SK-N-SH (cell line): ENCODE data around the gene EPHA6. TPM values are rescaled to one million over a fixed set of nuclear protein-coding genes. Genes with fewer than 3 reads are reported as not detected.

Experiments used
- CTCF ChIA-PET: fragments of 300-600, 350-600 bp; formaldehyde crosslinking; extraction: SDS; loops from one replicate; lab custom pipeline; 2021; lab: Yijun Ruan, JAX
- POLR2A ChIA-PET: fragments of 350-600 bp; sonication (Branson Sonifier 250); formaldehyde crosslinking; extraction: SDS; loops from one replicate; lab custom pipeline; 2020; ENCODE audit warnings: antibody characterized with exemption, inconsistent platforms; lab: Yijun Ruan, JAX
- DNase-seq: peaks from one replicate; pipeline ENCODE4 v3.0.0; 2012
- H2AFZ ChIP-seq: fragments of 200-600 bp; sonication (generic); 2 replicates; pipeline ENCODE4 v1.8.1; 2016; ENCODE audit warnings: antibody characterized with exemption, mild to moderate bottlenecking, low read depth
- H3F3A ChIP-seq: fragments of 200-600 bp; sonication (generic); replicated peaks from 2 replicates; pipeline ENCODE3; 2016; ENCODE audit warnings: antibody characterized with exemption, mild to moderate bottlenecking; ENCODE audit not compliant: insufficient read depth
- H3K27ac ChIP-seq, 2 experiments: fragments of 200-500 bp in 1 of 2; fragments of 200-600 bp in 1 of 2; sonication (Bioruptor generic) in 1 of 2; sonication (generic), shearing (Covaris generic) in 1 of 2; 2 replicates each; pipeline versions ENCODE4 v1.5.1 to v1.6.1; 2014 to 2016; ENCODE audit warnings: low read depth in 2 of 2, inconsistent platforms in 1 of 2, low read length in 1 of 2, mild to moderate bottlenecking in 1 of 2, mixed read lengths in 1 of 2
- H3K27me3 ChIP-seq: fragments of 200-600 bp; sonication (generic), shearing (Covaris generic); 2 replicates; pipeline ENCODE4 v1.6.1; 2016; ENCODE audit warnings: mixed run types; ENCODE audit not compliant: insufficient read depth
- H3K36me3 ChIP-seq, 2 experiments: fragments of 200-500 bp in 1 of 2; fragments of 200-600 bp in 1 of 2; sonication (Bioruptor generic) in 1 of 2; sonication (generic) in 1 of 2; replicated peaks in 1 of 2; 2 replicates each; pipeline versions ENCODE3 to v1.5.1; 2014 to 2016; ENCODE audit warnings: low read length in 1 of 2, mild to moderate bottlenecking in 1 of 2; ENCODE audit not compliant: insufficient read depth in 2 of 2, control insufficient read depth in 1 of 2
- H3K4me1 ChIP-seq, 2 experiments: fragments of 200-500 bp in 1 of 2; fragments of 200-600 bp in 1 of 2; sonication (Bioruptor generic) in 1 of 2; sonication (generic), shearing (Covaris generic) in 1 of 2; 2 replicates each; pipeline versions ENCODE4 v1.5.1 to v1.6.1; 2014 to 2016; ENCODE audit warnings: low read depth in 1 of 2, low read length in 1 of 2, mixed run types in 1 of 2; ENCODE audit not compliant: insufficient read depth in 2 of 2, control insufficient read depth in 1 of 2
- H3K4me2 ChIP-seq: fragments of 200-600 bp; sonication (generic), shearing (Covaris generic); 2 replicates; pipeline ENCODE4 v1.6.1; 2017; ENCODE audit warnings: mixed run types
- H3K4me3 ChIP-seq, 2 experiments: fragments of 200-500 bp in 1 of 2; fragments of 200-600 bp in 1 of 2; sonication (Bioruptor generic) in 1 of 2; sonication (generic), shearing (Covaris generic) in 1 of 2; 2 replicates each; pipeline versions ENCODE4 v1.5.1 to v1.8.1; 2014 to 2016; ENCODE audit warnings: low read depth in 2 of 2, inconsistent platforms in 1 of 2, low read length in 1 of 2, mild to moderate bottlenecking in 1 of 2, mixed read lengths in 1 of 2, moderate library complexity in 1 of 2
- H3K79me2 ChIP-seq: fragments of 200-600 bp; sonication (generic); 2 replicates; pipeline ENCODE4 v1.8.1; 2017; ENCODE audit warnings: mild to moderate bottlenecking; ENCODE audit not compliant: insufficient read depth
- H3K9ac ChIP-seq: fragments of 200-600 bp; sonication (generic); 2 replicates; pipeline ENCODE4 v1.6.1; 2017; ENCODE audit warnings: mixed run types
- H3K9me2 ChIP-seq: fragments of 200-600 bp; sonication (generic); 2 replicates; pipeline ENCODE4 v1.6.1; 2017; ENCODE audit warnings: mixed run types
- H3K9me3 ChIP-seq: fragments of 200-600 bp; sonication (generic); 2 replicates; pipeline ENCODE4 v1.6.1; 2017; ENCODE audit warnings: mixed run types, mild to moderate bottlenecking, moderate library complexity
- H4K20me1 ChIP-seq: fragments of 200-600 bp; sonication (generic); 2 replicates; pipeline ENCODE4 v1.6.1; 2017; ENCODE audit warnings: mild to moderate bottlenecking, mixed run types; ENCODE audit not compliant: insufficient read depth
- ELF1 ChIP-seq: IDR thresholded peaks from 2 replicates; pipeline ENCODE4 v1.4.0; 2012
- EP300 ChIP-seq, 2 experiments: IDR thresholded peaks; 2 replicates each; pipeline versions ENCODE4 v1.4.0 to v1.6.1; 2012; ENCODE audit warnings: borderline replicate concordance in 1 of 2, low read depth in 1 of 2, low read length in 1 of 2
- EZH2phosphoT487 ChIP-seq: fragments of 200-600 bp; sonication (generic); IDR thresholded peaks from 2 replicates; pipeline ENCODE4 v1.6.1; 2017; ENCODE audit warnings: low read depth, mixed run types, mild to moderate bottlenecking, antibody characterized with exemption, moderate library complexity, borderline replicate concordance
- FOXM1 ChIP-seq: IDR thresholded peaks from 2 replicates; pipeline ENCODE4 v1.4.0; 2012; ENCODE audit warnings: low read depth, mild to moderate bottlenecking
- GABPA ChIP-seq: IDR thresholded peaks from 2 replicates; pipeline ENCODE4 v1.4.0; 2012; ENCODE audit warnings: low read depth, mild to moderate bottlenecking
- IRF3 ChIP-seq: fragments of 150-350 bp; IDR thresholded peaks from 2 replicates; pipeline ENCODE4 v1.6.1; 2016; ENCODE audit warnings: mild to moderate bottlenecking, low read depth, low read length
- MEF2A ChIP-seq: IDR thresholded peaks from 2 replicates; pipeline ENCODE4 v1.4.0; 2012; ENCODE audit warnings: low read depth, borderline replicate concordance
- NFIC ChIP-seq: IDR thresholded peaks from 2 replicates; pipeline ENCODE4 v1.4.0; 2012; ENCODE audit warnings: borderline replicate concordance
- POLR2AphosphoS5 ChIP-seq: IDR thresholded peaks from 2 replicates; pipeline ENCODE4 v1.6.1; 2012; ENCODE audit warnings: low read depth, low read length
- RCOR1 ChIP-seq: fragments of 150-350 bp; IDR thresholded peaks from 2 replicates; pipeline ENCODE4 v1.6.1; 2017; ENCODE audit warnings: antibody characterized with exemption, low read length
- REST ChIP-seq: IDR thresholded peaks from 2 replicates; pipeline ENCODE4 v1.6.1; 2012; ENCODE audit warnings: mild to moderate bottlenecking, low read depth, low read length, moderate library complexity
- RFX5 ChIP-seq: IDR thresholded peaks from 2 replicates; pipeline ENCODE4 v1.6.1; 2012; ENCODE audit warnings: mild to moderate bottlenecking, improper control_type of control experiment, low read length
- RXRA ChIP-seq: IDR thresholded peaks from 2 replicates; pipeline ENCODE4 v1.4.0; 2012; ENCODE audit warnings: low read depth, mild to moderate bottlenecking, borderline replicate concordance
- SIN3A ChIP-seq: IDR thresholded peaks from 2 replicates; pipeline ENCODE4 v1.6.1; 2012; ENCODE audit warnings: low read depth, mild to moderate bottlenecking, low read length, moderate library complexity, borderline replicate concordance
- TAF1 ChIP-seq: IDR thresholded peaks from 2 replicates; pipeline ENCODE4 v1.6.1; 2012; ENCODE audit warnings: low read depth, mild to moderate bottlenecking, low read length, moderate library complexity, borderline replicate concordance
- TCF12 ChIP-seq: IDR thresholded peaks from 2 replicates; pipeline ENCODE4 v1.4.0; 2012
- USF1 ChIP-seq: IDR thresholded peaks from 2 replicates; pipeline ENCODE4 v1.4.0; 2012; ENCODE audit warnings: low read depth, borderline replicate concordance
- USF2 ChIP-seq: fragments of 150-350 bp; IDR thresholded peaks from 2 replicates; pipeline ENCODE4 v1.6.1; 2017; ENCODE audit warnings: antibody characterized with exemption, low read length, low read depth, borderline replicate concordance
- YY1 ChIP-seq: IDR thresholded peaks from 2 replicates; pipeline ENCODE4 v1.4.0; 2012; ENCODE audit warnings: low read depth, mild to moderate bottlenecking
- WGBS: methylation state at CpG from one replicate; pipeline ENCODE4 v1.1.6; 2017; ENCODE audit warnings: low lambda C conversion rate; 5-methylcytosine and 5-hydroxymethylcytosine counted together
- polyA plus RNA-seq, 3 experiments: library from polyadenylated mRNA; depleted of rRNA; stranded (reverse); fragments of >200 nt; gene quantifications; 2 replicates each; pipeline ENCODE4 v1.2.3, GENCODE V29; 2012

Gene EPHA6
- polyA plus RNA-seq, 1 of the 3 experiments (the other 2 are of a cell fraction), result not detected

- H3K4me2 ChIP-seq, result no peak overlapping the region
These were observed 177.5 kb downstream of the EPHA6 start for GRCh38 chr3:96991800-96992365.

GRCh38 chr3:96994988-96995387, 180.6 kb downstream of the EPHA6 start:
- H3K27me3 ChIP-seq, result no peaks in the 10 kb centered on the region
- no peaks in the 10 kb centered on the region for H3F3A ChIP-seq
- no peaks in the 10 kb centered on the region for H3K9me3 ChIP-seq
- H3K4me2 ChIP-seq, result no peak overlapping the region
- H3K79me2 ChIP-seq, result no peaks in the 10 kb centered on the region
- no peak overlapping the region for H3K9ac ChIP-seq
- no peak for DNase-seq
- no peaks in the 10 kb centered on the region for H3K9me2 ChIP-seq
- POLR2A ChIA-PET, result no interaction called here
- H2AFZ ChIP-seq, result no peak overlapping the region
- H3K27ac ChIP-seq, result no peak overlapping the region
- H4K20me1 ChIP-seq, result no peaks in the 10 kb centered on the region
- H3K4me1 ChIP-seq, result no peaks in the 10 kb centered on the region; a peak in 1 of 4 replicates
- H3K4me3 ChIP-seq, result no peak overlapping the region
- no peaks in the 10 kb centered on the region for H3K36me3 ChIP-seq
- CTCF ChIA-PET, result no interaction called here
- 22% methylated on average over 3 of the region's 3 CpGs for WGBS
- no peak for TF ChIP-seq REST
- no peak for TF ChIP-seq USF2
- TF ChIP-seq TCF12, result no peak
- TF ChIP-seq USF1, result no peak
- TF ChIP-seq RCOR1, result no peak
- TF ChIP-seq MEF2A, result no peak
- TF ChIP-seq IRF3, result no peak
- no peak for TF ChIP-seq FOXM1
- no peak for TF ChIP-seq ELF1

More at GRCh38 chr3:96991800-96992365, 177.5 kb downstream of the EPHA6 start:
- H3K79me2 ChIP-seq, result no peaks in the 10 kb centered on the region
- TF ChIP-seq EP300 (IDR thresholded peaks at IDR 0.05; ENCODE audit: borderline replicate concordance in 1 of 2, low read depth in 1 of 2, low read length in 1 of 2) (no peak), GABPA (no peak), TCF12 (no peak), FOXM1 (no peak), POLR2AphosphoS5 (no peak), MEF2A (no peak), SIN3A (no peak), RFX5 (no peak), USF2 (no peak), TAF1 (no peak), NFIC (no peak), RXRA (no peak), IRF3 (no peak), EZH2phosphoT487 (no peak), YY1 (no peak)
- H3K4me3 ChIP-seq, result no peak overlapping the region
- no peaks in the 10 kb centered on the region for H4K20me1 ChIP-seq
- POLR2A ChIA-PET, result no interaction called here
- no peaks in the 10 kb centered on the region; a peak in 1 of 4 replicates for H3K4me1 ChIP-seq
- H3F3A ChIP-seq, result no peaks in the 10 kb centered on the region
- no peak overlapping the region for H2AFZ ChIP-seq
- CTCF ChIA-PET, result no interaction called here
- no peaks in the 10 kb centered on the region for H3K27me3 ChIP-seq
- H3K36me3 ChIP-seq, result no peaks in the 10 kb centered on the region
- H3K9me3 ChIP-seq, result no peaks in the 10 kb centered on the region
- WGBS, result 22% methylated on average over 4 of the region's 4 CpGs
- H3K27ac ChIP-seq, result no peak overlapping the region
- no peaks in the 10 kb centered on the region for H3K9me2 ChIP-seq
- H3K9ac ChIP-seq, result no peak overlapping the region
- DNase-seq, result no peak
